Caco-2 (cell line): ENCODE measurements around the gene ASPG. TPM values are rescaled to one million over a fixed set of nuclear protein-coding genes. Genes with fewer than 3 reads are reported as not detected.

Experiments
- BruUV-seq: library from RNA; stranded (reverse); fragments of 400-500 nt; replicated peaks from 2 replicates; lab custom pipeline; 2021; lab: Mats Ljungman, UMichigan
- CTCF ChIA-PET: fragments of 300-600 bp; sonication (Branson Sonifier 250); formaldehyde crosslinking; loops from one replicate; lab custom pipeline; 2022; ENCODE audit warnings: antibody characterized with exemption; lab: Charles Lee
- POLR2A ChIA-PET: fragments of 300-600 bp; sonication (Branson Sonifier 250); formaldehyde crosslinking; loops from one replicate; lab custom pipeline; 2022; ENCODE audit warnings: antibody characterized with exemption; lab: Charles Lee
- DNase-seq, 2 experiments: peaks; one replicate each; pipeline versions ENCODE4 v3.0.0 to v3.0.0-alpha.2; 2020 to 2022
- H3K27me3 ChIP-seq: replicated peaks from 2 replicates; pipeline ENCODE4 v1.6.0; 2011; ENCODE audit warnings: low read length; ENCODE audit not compliant: control insufficient read depth, insufficient read depth
- H3K36me3 ChIP-seq: 2 replicates; pipeline ENCODE4 v1.5.1; 2011; ENCODE audit warnings: low read length; ENCODE audit not compliant: control insufficient read depth, insufficient read depth
- H3K4me1 ChIP-seq: fragments of 250-450 bp; sonication (Bioruptor Pico); 2 replicates; pipeline ENCODE4 v1.5.1; 2020; ENCODE audit warnings: mild to moderate bottlenecking
- H3K4me3 ChIP-seq: 2 replicates; pipeline ENCODE4 v1.5.1; 2011; ENCODE audit warnings: low read depth, mild to moderate bottlenecking, control low read depth, low read length
- H3K9me3 ChIP-seq: fragments of 250-450 bp; sonication (Bioruptor Pico); 2 replicates; pipeline ENCODE4 v1.5.1; 2020; ENCODE audit warnings: mild to moderate bottlenecking, moderate library complexity
- H3K27ac Mint-ChIP-seq: one replicate; pipeline ENCODE4 v1.8.0; 2022; ENCODE audit warnings: mixed read lengths; ENCODE audit not compliant: unreplicated experiment
- H3K27me3 Mint-ChIP-seq: one replicate; pipeline ENCODE4 v1.8.0; 2022; ENCODE audit warnings: mixed read lengths; ENCODE audit not compliant: insufficient read depth, unreplicated experiment
- H3K36me3 Mint-ChIP-seq: one replicate; pipeline ENCODE4 v1.8.0; 2022; ENCODE audit warnings: mild to moderate bottlenecking, mixed read lengths; ENCODE audit not compliant: insufficient read depth, unreplicated experiment
- H3K4me1 Mint-ChIP-seq: one replicate; pipeline ENCODE4 v1.8.0; 2022; ENCODE audit warnings: low read depth, mixed read lengths; ENCODE audit not compliant: unreplicated experiment
- H3K4me3 Mint-ChIP-seq: one replicate; pipeline ENCODE4 v1.8.0; 2022; ENCODE audit warnings: mild to moderate bottlenecking, moderate library complexity, mixed read lengths; ENCODE audit not compliant: unreplicated experiment
- H3K9me3 Mint-ChIP-seq: one replicate; pipeline ENCODE4 v1.8.0; 2022; ENCODE audit warnings: mixed read lengths; ENCODE audit not compliant: unreplicated experiment
- CTCF ChIP-seq, 2 experiments: fragments of 200-600 bp in 1 of 2; IDR thresholded peaks; 1 replicate in 1 of 2; 2 replicates in 1 of 2; pipeline versions ENCODE4 v1.5.1 to v1.8.0; 2011 to 2022; ENCODE audit warnings: antibody characterized with exemption in 1 of 2, control low read depth in 1 of 2, inconsistent platforms in 1 of 2, low read depth in 1 of 2, low read length in 1 of 2, mild to moderate bottlenecking in 1 of 2, moderate library complexity in 1 of 2; ENCODE audit not compliant: insufficient read depth in 1 of 2, severe bottlenecking in 1 of 2, unreplicated experiment in 1 of 2
- intact Hi-C: fragments of 100-400 bp; cut with micrococcal nuclease; formaldehyde crosslinking; loops from one replicate; pipeline ENCODE4 v1.10.0; 2022; ENCODE audit not compliant: unreplicated experiment
- total RNA-seq: library from RNA; stranded (reverse); gene quantifications from 2 replicates; pipeline ENCODE4 v1.2.3, GENCODE V29; 2022

ASPG gene
- total RNA-seq, 1 experiment from 2014 or later: not detected

GRCh38 chr14:104096751-104097700, 11.5 kb downstream of the ASPG start:
- no peak for TF ChIP-seq CTCF (IDR thresholded peaks at IDR 0.05; ENCODE audit: insufficient read depth in 1 of 2, low read depth in 1 of 2, low read length in 1 of 2, severe bottlenecking in 1 of 2, unreplicated experiment in 1 of 2)
- peaks cover 3% of the 10 kb centered on the region for H3K27me3 Mint-ChIP-seq
- ChIA-PET POLR2A (no interaction called here), CTCF (interaction anchor here (0.6 to 1.1 kb wide), 6 partner anchors 16 to 546 kb away, joined by 4 to 6 read pairs (median 4); no protein-coding TSS in a partner anchor)
- H3K4me1 ChIP-seq: no peaks in the 10 kb centered on the region
- BruUV-seq: no TSS peak
- no peaks in the 10 kb centered on the region for H3K36me3 ChIP-seq
- H3K4me1 Mint-ChIP-seq: no peaks in the 10 kb centered on the region
- intact Hi-C loops: no loop called here
- no peak overlapping the region for H3K27ac Mint-ChIP-seq
- H3K27me3 ChIP-seq: no peaks in the 10 kb centered on the region
- no peaks in the 10 kb centered on the region for H3K9me3 Mint-ChIP-seq
- no peak overlapping the region for H3K4me3 ChIP-seq
- DNase-seq: no peak
- no peak overlapping the region for H3K4me3 Mint-ChIP-seq
- peaks cover 6% of the 10 kb centered on the region for H3K36me3 Mint-ChIP-seq
- H3K9me3 ChIP-seq: no peaks in the 10 kb centered on the region

- no peaks in the 10 kb centered on the region for H3K4me1 ChIP-seq
- no peaks in the 10 kb centered on the region for H3K27me3 ChIP-seq
- no peaks in the 10 kb centered on the region for H3K9me3 ChIP-seq
- Mint-ChIP-seq H3K27ac (no peak overlapping the region), H3K4me3 (no peak overlapping the region), H3K4me1 (no peaks in the 10 kb centered on the region), H3K36me3 (peaks cover 6% of the 10 kb centered on the region), H3K27me3 (peaks cover 3% of the 10 kb centered on the region), H3K9me3 (no peaks in the 10 kb centered on the region)
- H3K4me3 ChIP-seq: no peak overlapping the region
- no peaks in the 10 kb centered on the region for H3K36me3 ChIP-seq
- CTCF ChIA-PET: no interaction called here
- POLR2A ChIA-PET: no interaction called here
- intact Hi-C loops: no loop called here
- no peak for DNase-seq
- no peak for TF ChIP-seq CTCF (IDR thresholded peaks at IDR 0.05; ENCODE audit: insufficient read depth in 1 of 2, low read depth in 1 of 2, low read length in 1 of 2, severe bottlenecking in 1 of 2, unreplicated experiment in 1 of 2)
- BruUV-seq: no TSS peak
These were observed 13.0 kb downstream of the ASPG start for GRCh38 chr14:104098272-104099095.
